CD4-positive, CD25-positive, alpha-beta regulatory T cell (primary cell): ENCODE measurements around the gene EML1. TPM values are rescaled to one million over a fixed set of nuclear protein-coding genes. Genes with fewer than 3 reads are reported as not detected.
A peak's percentile ranks its signal among the peaks of the same experiment; 100 is the strongest.

ENCODE experiments used
- ATAC-seq, 2 donors: fragments of 150-1000 bp; cut with Tn5 transposase; one replicate each; pipeline ENCODE4 v1.10.0; 2021; ENCODE audit warnings: low read depth in 2 of 2, moderate number of reproducible peaks in 2 of 2, moderate library complexity in 1 of 2
- DNase-seq, 3 donors: peaks; one replicate each; pipeline versions ENCODE4 v3.0.0 to v3.0.0-alpha.2; 2012 to 2022; ENCODE audit warnings: mixed read lengths in 1 of 3
- H3K27ac ChIP-seq: one replicate; pipeline ENCODE4 v1.7.0; 2013; ENCODE audit warnings: mild to moderate bottlenecking, low read length; ENCODE audit not compliant: insufficient read depth, poor library complexity, severe bottlenecking
- H3K27me3 ChIP-seq: one replicate; pipeline ENCODE4 v1.7.0; 2013; ENCODE audit warnings: low read length; ENCODE audit not compliant: control insufficient read depth, insufficient read depth
- H3K36me3 ChIP-seq: one replicate; pipeline ENCODE4 v1.7.0; 2013; ENCODE audit warnings: mild to moderate bottlenecking, low read length, moderate library complexity; ENCODE audit not compliant: control insufficient read depth, insufficient read depth
- H3K4me1 ChIP-seq: 2 replicates; pipeline ENCODE4 v1.7.0; 2013; ENCODE audit warnings: mild to moderate bottlenecking, low read length; ENCODE audit not compliant: insufficient read depth, control insufficient read depth, poor library complexity, severe bottlenecking
- H3K4me3 ChIP-seq: one replicate; pipeline ENCODE4 v1.7.0; 2013; ENCODE audit warnings: low read depth, mild to moderate bottlenecking, low read length, moderate library complexity
- H3K9me3 ChIP-seq, 2 experiments: 1 replicate in 1 of 2; 2 replicates in 1 of 2; pipeline ENCODE4 v1.7.0; 2013; ENCODE audit warnings: low read length in 2 of 2, mild to moderate bottlenecking in 1 of 2, moderate library complexity in 1 of 2; ENCODE audit not compliant: control insufficient read depth in 2 of 2
- H3K27ac Mint-ChIP-seq, 3 donors: one replicate each; pipeline ENCODE4 v1.8.0; 2020 to 2022; ENCODE audit warnings: mild to moderate bottlenecking in 3 of 3, mixed read lengths in 3 of 3, moderate library complexity in 2 of 3
- H3K27me3 Mint-ChIP-seq: one replicate; pipeline ENCODE4 v1.8.0; 2022; ENCODE audit warnings: mild to moderate bottlenecking, mixed read lengths
- H3K36me3 Mint-ChIP-seq: one replicate; pipeline ENCODE4 v1.8.0; 2020; ENCODE audit warnings: mixed read lengths
- H3K4me1 Mint-ChIP-seq, 4 donors: one replicate each; pipeline ENCODE4 v1.8.0; 2020 to 2022; ENCODE audit warnings: mixed read lengths in 4 of 4, mild to moderate bottlenecking in 1 of 4
- H3K4me3 Mint-ChIP-seq, 4 donors: one replicate each; pipeline ENCODE4 v1.8.0; 2020 to 2022; ENCODE audit warnings: mild to moderate bottlenecking in 4 of 4, mixed read lengths in 4 of 4, moderate library complexity in 3 of 4
- H3K9me3 Mint-ChIP-seq, 7 donors: one replicate each; pipeline ENCODE4 v1.8.0; 2020 to 2022; ENCODE audit warnings: mixed read lengths in 7 of 7, mild to moderate bottlenecking in 3 of 7, moderate library complexity in 2 of 7
- polyA plus RNA-seq, 4 donors: library from polyadenylated mRNA; unstranded; fragments of 300-500 nt; fragmentation: Illumina TruSeq; gene quantifications; one replicate each; pipeline ENCODE4 v1.2.3, GENCODE V29; 2021
- total RNA-seq: library from RNA; stranded (reverse); gene quantifications from one replicate; pipeline ENCODE4 v1.2.3, GENCODE V29; 2022

EML1 gene
- total and polyA plus RNA-seq, 5 donors from 2014 or later: not detected

DNA sequence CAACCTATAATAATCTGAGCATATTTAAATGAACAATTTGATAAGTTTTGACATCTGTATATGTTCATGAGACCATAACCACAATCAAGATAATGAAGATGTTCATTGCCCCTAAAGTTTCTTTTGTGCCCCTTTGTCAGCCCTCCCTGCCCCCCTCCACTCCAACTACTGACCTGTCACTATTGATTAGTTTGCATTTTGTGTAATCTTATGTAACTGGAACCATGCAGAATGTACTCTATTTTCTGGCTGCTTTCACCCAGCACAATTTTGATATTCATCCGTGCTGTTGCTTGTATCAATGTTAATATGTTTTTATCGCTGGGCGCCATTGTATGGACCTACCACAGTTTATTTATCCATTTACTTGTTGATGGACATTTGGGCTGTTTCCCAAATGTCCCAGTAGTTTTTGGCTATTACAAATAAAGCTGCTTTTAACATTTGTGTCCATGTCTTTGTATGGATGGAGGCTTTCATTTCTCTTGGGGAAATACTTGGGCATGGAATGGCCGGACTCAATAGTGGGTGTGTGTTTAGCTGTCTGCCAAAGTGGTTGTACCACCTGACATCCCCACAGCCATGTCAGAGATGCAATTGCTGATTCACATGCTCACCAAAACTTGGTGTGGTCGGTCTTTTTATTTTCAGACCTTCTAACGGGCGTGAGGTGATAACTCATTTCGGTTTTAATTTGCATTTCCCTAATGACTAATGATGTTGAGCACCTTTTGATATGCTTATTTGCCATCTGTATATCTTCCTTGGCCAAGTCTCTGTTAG, 38.9 kb downstream of the EML1 start:
- Histone ChIP-seq H3K27ac (no peak overlapping the region), H3K27me3 (peaks cover 30% of the 10 kb centered on the region), H3K36me3 (no peaks in the 10 kb centered on the region), H3K4me1 (no peaks in the 10 kb centered on the region), H3K4me3 (no peak overlapping the region), H3K9me3 (no peaks in the 10 kb centered on the region)
- Mint-ChIP-seq H3K27ac (peak overlapping the region in 1 of 3 donors; percentile 27), H3K36me3 (no peaks in the 10 kb centered on the region), H3K4me1 (no peaks in the 10 kb centered on the region), H3K9me3 (no peaks in the 10 kb centered on the region), H3K27me3 (peaks cover 58% of the 10 kb centered on the region), H3K4me3 (no peak overlapping the region)
- no peak for ATAC-seq
- no peak for DNase-seq

GRCh38 chr14:99837822-99838221, 44.6 kb downstream of the EML1 start:
- Mint-ChIP-seq H3K9me3 (no peaks in the 10 kb centered on the region), H3K27ac (no peak overlapping the region), H3K4me1 (no peaks in the 10 kb centered on the region), H3K4me3 (no peak overlapping the region), H3K27me3 (peaks cover 55% of the 10 kb centered on the region), H3K36me3 (no peaks in the 10 kb centered on the region)
- ATAC-seq (no peak), DNase-seq (no peak)
- Histone ChIP-seq H3K27ac (no peak overlapping the region), H3K4me3 (no peak overlapping the region), H3K9me3 (no peaks in the 10 kb centered on the region), H3K4me1 (no peaks in the 10 kb centered on the region), H3K36me3 (no peaks in the 10 kb centered on the region), H3K27me3 (peaks cover 27% of the 10 kb centered on the region)

DNA sequence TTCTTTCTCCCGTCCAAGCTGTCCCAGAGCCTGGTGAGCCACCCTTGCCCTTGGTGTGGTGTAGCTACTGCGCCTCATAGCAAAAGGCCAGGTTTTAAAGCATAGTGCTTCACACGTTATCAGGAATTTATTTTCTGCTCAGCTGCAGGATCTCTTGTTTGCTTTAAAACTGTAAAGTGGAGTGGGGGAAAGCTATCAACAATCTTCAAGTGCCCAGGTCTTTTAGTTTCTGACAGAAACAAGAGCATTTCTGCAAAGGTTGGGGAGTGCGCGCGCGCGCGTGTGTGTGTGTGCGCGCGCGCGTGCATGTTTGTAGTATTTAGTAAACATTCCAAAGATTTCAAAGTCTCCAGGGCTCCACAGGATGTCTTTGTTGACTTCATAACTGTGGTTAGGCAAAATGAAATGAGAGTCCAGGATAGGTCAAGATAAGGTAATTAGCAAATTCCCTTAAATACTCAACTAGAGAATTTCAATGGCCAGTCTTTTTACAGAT, 45.5 kb downstream of the EML1 start:
- Mint-ChIP-seq H3K9me3 (peaks cover 0 to under 1% (median 0%) of the 10 kb centered on the region in 7 donors), H3K4me1 (no peaks in the 10 kb centered on the region), H3K4me3 (no peak overlapping the region), H3K36me3 (no peaks in the 10 kb centered on the region), H3K27ac (no peak overlapping the region), H3K27me3 (peaks cover 52% of the 10 kb centered on the region)
- Histone ChIP-seq H3K27me3 (peaks cover 29% of the 10 kb centered on the region), H3K36me3 (no peaks in the 10 kb centered on the region), H3K27ac (no peak overlapping the region), H3K4me3 (no peak overlapping the region), H3K4me1 (no peaks in the 10 kb centered on the region), H3K9me3 (no peaks in the 10 kb centered on the region)
- DNase-seq (no peak), ATAC-seq (no peak)

GRCh38 chr14:99839696-99840095, 46.5 kb downstream of the EML1 start:
- DNase-seq: no peak
- Mint-ChIP-seq H3K27me3 (peaks cover 47% of the 10 kb centered on the region), H3K27ac (no peak overlapping the region), H3K9me3 (peaks cover 0 to 2% (median 0%) of the 10 kb centered on the region in 7 donors), H3K4me3 (no peak overlapping the region), H3K4me1 (no peaks in the 10 kb centered on the region), H3K36me3 (no peaks in the 10 kb centered on the region)
- Histone ChIP-seq H3K4me3 (no peak overlapping the region), H3K4me1 (no peaks in the 10 kb centered on the region), H3K36me3 (no peaks in the 10 kb centered on the region), H3K27ac (no peak overlapping the region), H3K27me3 (peaks cover 25% of the 10 kb centered on the region), H3K9me3 (no peaks in the 10 kb centered on the region)
- no peak for ATAC-seq

- peaks cover 0 to 2% (median 0%) of the 10 kb centered on the region in 7 donors for H3K9me3 Mint-ChIP-seq
- H3K27me3 Mint-ChIP-seq: peaks cover 42% of the 10 kb centered on the region
- no peaks in the 10 kb centered on the region for H3K36me3 ChIP-seq
- H3K4me3 ChIP-seq: no peak overlapping the region
- no peaks in the 10 kb centered on the region for H3K4me1 Mint-ChIP-seq
- H3K4me3 Mint-ChIP-seq: no peak overlapping the region
- H3K27ac Mint-ChIP-seq: no peak overlapping the region
- no peaks in the 10 kb centered on the region for H3K4me1 ChIP-seq
- ATAC-seq (no peak), DNase-seq (no peak)
- no peak overlapping the region for H3K27ac ChIP-seq
- no peaks in the 10 kb centered on the region for H3K36me3 Mint-ChIP-seq
- peaks cover 22% of the 10 kb centered on the region for H3K27me3 ChIP-seq
- H3K9me3 ChIP-seq: no peaks in the 10 kb centered on the region
These were observed 47.1 kb downstream of the EML1 start for GRCh38 chr14:99840265-99840664.

DNA sequence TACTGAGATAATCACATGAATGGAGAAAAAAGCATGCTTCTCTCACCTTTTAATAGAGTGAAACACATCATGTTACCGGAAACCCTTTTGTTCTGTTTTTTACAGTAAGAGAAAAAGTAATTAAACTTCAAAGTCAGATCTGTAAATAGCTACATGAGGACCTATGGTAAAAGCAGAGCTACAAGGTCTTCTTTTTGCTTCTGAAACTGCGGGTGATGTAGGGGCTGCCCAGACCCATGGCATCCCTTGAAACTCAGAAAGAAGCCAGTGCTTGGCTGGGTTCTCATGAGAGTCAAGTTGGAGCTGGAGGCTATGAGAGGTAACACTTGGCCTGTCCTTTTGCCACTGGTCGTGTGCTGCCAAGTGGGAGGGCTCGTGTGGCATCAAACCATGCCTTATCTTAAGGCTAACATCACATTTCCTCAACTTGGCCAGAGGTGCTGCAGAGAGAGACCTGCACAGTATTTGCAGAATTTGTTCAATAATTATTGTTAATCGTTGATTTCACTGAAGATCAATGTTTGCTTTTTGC, 47.6 kb downstream of the EML1 start:
- Mint-ChIP-seq H3K27me3 (peaks cover 42% of the 10 kb centered on the region), H3K27ac (no peak overlapping the region), H3K4me1 (no peaks in the 10 kb centered on the region), H3K4me3 (no peak overlapping the region), H3K9me3 (peaks cover 0 to 2% (median 0%) of the 10 kb centered on the region in 7 donors), H3K36me3 (no peaks in the 10 kb centered on the region)
- Histone ChIP-seq H3K9me3 (no peaks in the 10 kb centered on the region), H3K4me1 (no peaks in the 10 kb centered on the region), H3K27ac (no peak overlapping the region), H3K27me3 (peaks cover 21% of the 10 kb centered on the region), H3K36me3 (no peaks in the 10 kb centered on the region), H3K4me3 (no peak overlapping the region)
- ATAC-seq (no peak), DNase-seq (no peak)

GRCh38 chr14:99841436-99842071, 48.3 kb downstream of the EML1 start:
- Mint-ChIP-seq H3K4me3 (no peak overlapping the region), H3K9me3 (peaks cover 0 to 2% (median 0%) of the 10 kb centered on the region in 7 donors), H3K36me3 (no peaks in the 10 kb centered on the region), H3K27ac (no peak overlapping the region), H3K27me3 (peaks cover 37% of the 10 kb centered on the region), H3K4me1 (no peaks in the 10 kb centered on the region)
- peaks cover 16% of the 10 kb centered on the region for H3K27me3 ChIP-seq
- ATAC-seq (no peak), DNase-seq (no peak)
- no peak overlapping the region for H3K27ac ChIP-seq
- H3K4me3 ChIP-seq: no peak overlapping the region
- H3K4me1 ChIP-seq: no peaks in the 10 kb centered on the region
- no peaks in the 10 kb centered on the region for H3K36me3 ChIP-seq
- peaks cover under 1% of the 10 kb centered on the region in 2 experiments for H3K9me3 ChIP-seq
